Peyer's patch (tissue), 4 donors: ENCODE results near the gene RAD51AP1.

Experiments
- POLR2A ChIP-seq, 2 donors: fragments of 450-650 bp; IDR thresholded peaks; one replicate each; pipeline ENCODE4 v1.5.1; 2017; ENCODE audit warnings: antibody characterized with exemption in 2 of 2, mild to moderate bottlenecking in 2 of 2, moderate library complexity in 2 of 2
- TF ChIP-seq, protein P1 (sequence below), 6 experiments: fragments of 450-650 bp in 4 of 6; fragments of 200-600 bp in 2 of 6; sonication (generic) in 1 of 6; IDR thresholded peaks; one replicate each; pipeline ENCODE4 v1.5.1; 2017 to 2019; ENCODE audit warnings: antibody characterized with exemption in 6 of 6, mild to moderate bottlenecking in 3 of 6, moderate library complexity in 1 of 6

DNA sequence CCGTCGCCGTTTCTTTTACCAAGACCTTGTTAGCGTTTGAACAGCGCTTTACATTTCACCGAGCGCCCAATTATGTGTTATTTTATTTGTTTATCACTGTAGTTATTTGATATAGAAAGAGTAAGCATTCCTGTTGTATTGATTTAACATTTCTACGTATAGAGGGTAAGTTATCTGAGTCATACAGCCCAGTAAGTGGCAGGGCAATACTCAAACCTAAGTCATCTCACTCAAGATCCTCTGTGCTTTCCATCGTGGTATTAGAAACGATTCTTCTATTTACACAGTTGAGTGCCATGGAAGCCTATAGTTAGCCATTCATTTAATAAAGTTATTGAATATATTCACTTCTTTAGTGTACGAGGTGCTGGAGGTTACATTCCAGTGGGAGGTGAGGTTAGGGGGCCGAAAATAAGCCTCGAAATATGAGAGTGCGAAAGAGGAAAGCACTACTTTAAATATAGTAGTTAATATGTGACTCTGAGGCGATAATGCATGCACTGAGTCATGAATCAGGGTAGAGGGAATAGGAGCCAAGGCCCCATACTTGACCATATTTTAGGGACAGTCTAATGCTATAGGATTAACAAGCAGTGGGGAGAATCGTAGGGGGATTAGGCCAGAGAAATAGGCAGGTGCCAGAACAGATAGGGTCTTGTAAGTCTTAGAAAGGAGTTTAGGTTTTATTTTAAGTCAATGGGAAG is 629 bp downstream of the RAD51AP1 start:
- TF ChIP-seq, protein P1, sequence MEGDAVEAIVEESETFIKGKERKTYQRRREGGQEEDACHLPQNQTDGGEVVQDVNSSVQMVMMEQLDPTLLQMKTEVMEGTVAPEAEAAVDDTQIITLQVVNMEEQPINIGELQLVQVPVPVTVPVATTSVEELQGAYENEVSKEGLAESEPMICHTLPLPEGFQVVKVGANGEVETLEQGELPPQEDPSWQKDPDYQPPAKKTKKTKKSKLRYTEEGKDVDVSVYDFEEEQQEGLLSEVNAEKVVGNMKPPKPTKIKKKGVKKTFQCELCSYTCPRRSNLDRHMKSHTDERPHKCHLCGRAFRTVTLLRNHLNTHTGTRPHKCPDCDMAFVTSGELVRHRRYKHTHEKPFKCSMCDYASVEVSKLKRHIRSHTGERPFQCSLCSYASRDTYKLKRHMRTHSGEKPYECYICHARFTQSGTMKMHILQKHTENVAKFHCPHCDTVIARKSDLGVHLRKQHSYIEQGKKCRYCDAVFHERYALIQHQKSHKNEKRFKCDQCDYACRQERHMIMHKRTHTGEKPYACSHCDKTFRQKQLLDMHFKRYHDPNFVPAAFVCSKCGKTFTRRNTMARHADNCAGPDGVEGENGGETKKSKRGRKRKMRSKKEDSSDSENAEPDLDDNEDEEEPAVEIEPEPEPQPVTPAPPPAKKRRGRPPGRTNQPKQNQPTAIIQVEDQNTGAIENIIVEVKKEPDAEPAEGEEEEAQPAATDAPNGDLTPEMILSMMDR (IDR thresholded peaks at IDR 0.05): no peak
- no peak for TF ChIP-seq POLR2A (IDR thresholded peaks at IDR 0.05)
